Activated CD8-positive, alpha-beta memory T cell treated with anti-CD3 and anti-CD28 coated beads, Interleukin-2, amount 10 ng/mL, durations not matched to agents 7 days and 5 days (primary cell): ENCODE results near the gene REG1A. TPM values are rescaled to one million over a fixed set of nuclear protein-coding genes. Genes with fewer than 3 reads are reported as not detected.

Experiments used
- ATAC-seq: fragments of 150-1000 bp; cut with Tn5 transposase; one replicate; pipeline ENCODE4 v1.10.0; 2021; ENCODE audit warnings: moderate library complexity
- CTCF ChIA-PET: fragments of 350-600 bp; sonication (Branson Sonifier 250); formaldehyde crosslinking; loops from one replicate; lab custom pipeline; 2021; ENCODE audit warnings: antibody characterized with exemption; lab: Charles Lee
- DNase-seq: peaks from one replicate; pipeline ENCODE4 v3.0.0-alpha.2; 2020
- H3K27ac Mint-ChIP-seq: one replicate; pipeline ENCODE4 v1.8.0; 2021; ENCODE audit warnings: mild to moderate bottlenecking, mixed read lengths
- H3K27me3 Mint-ChIP-seq: one replicate; pipeline ENCODE4 v1.8.0; 2021; ENCODE audit warnings: mixed read lengths
- H3K36me3 Mint-ChIP-seq: one replicate; pipeline ENCODE4 v1.8.0; 2021; ENCODE audit warnings: mild to moderate bottlenecking, mixed read lengths
- H3K4me1 Mint-ChIP-seq: one replicate; pipeline ENCODE4 v1.8.0; 2021; ENCODE audit warnings: mixed read lengths
- H3K4me3 Mint-ChIP-seq: one replicate; pipeline ENCODE4 v1.8.0; 2021; ENCODE audit warnings: mild to moderate bottlenecking, moderate library complexity, mixed read lengths
- H3K9me3 Mint-ChIP-seq: one replicate; pipeline ENCODE4 v1.8.0; 2022; ENCODE audit warnings: low read depth, mixed read lengths
- total RNA-seq, 2 experiments: library from RNA; stranded (reverse); gene quantifications; one replicate each; pipeline ENCODE4 v1.2.3, GENCODE V29; 2021

The REG1A gene
- total RNA-seq, 2 experiments from 2014 or later = not detected

DNA sequence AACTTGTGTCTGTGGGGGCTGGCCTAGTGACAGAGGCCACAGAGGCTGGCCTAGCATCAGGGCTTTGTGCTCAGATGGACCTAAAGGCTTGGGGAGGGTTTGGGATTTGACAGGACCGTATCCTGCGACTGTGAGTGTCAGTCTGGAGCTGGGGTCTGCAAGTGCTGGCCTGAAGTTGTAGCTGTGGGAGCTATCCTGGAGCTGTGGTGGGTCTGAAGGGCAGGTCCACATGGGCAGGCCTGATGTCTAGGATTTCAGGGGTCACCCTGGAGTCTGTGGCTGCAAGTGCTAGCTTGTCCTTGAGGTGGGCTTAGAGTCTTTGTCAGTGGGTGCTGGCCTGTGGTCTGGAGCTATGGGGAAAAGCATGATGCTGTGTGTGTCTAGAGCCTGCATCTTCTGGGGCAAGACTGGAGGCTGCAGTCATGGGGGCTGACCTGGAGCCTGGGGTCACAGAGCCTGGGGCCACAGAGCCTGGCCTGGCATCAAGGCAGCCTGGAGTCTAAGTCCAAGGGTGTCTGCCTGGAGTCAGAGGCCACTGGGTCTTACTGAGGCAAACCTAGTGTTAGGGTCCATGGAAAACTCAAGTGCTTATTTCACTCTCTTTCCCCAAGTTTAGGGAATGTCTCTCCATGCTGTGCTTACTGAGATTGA, 35.7 kb downstream of the REG1A start:
- H3K9me3 Mint-ChIP-seq = peaks cover 9% of the 10 kb centered on the region
- CTCF ChIA-PET = no interaction called here
- no peaks in the 10 kb centered on the region for H3K4me1 Mint-ChIP-seq
- no peaks in the 10 kb centered on the region for H3K27me3 Mint-ChIP-seq
- H3K36me3 Mint-ChIP-seq = no peaks in the 10 kb centered on the region
- ATAC-seq (no peak), DNase-seq (no peak)
- H3K27ac Mint-ChIP-seq = no peak overlapping the region
- no peak overlapping the region for H3K4me3 Mint-ChIP-seq

DNA sequence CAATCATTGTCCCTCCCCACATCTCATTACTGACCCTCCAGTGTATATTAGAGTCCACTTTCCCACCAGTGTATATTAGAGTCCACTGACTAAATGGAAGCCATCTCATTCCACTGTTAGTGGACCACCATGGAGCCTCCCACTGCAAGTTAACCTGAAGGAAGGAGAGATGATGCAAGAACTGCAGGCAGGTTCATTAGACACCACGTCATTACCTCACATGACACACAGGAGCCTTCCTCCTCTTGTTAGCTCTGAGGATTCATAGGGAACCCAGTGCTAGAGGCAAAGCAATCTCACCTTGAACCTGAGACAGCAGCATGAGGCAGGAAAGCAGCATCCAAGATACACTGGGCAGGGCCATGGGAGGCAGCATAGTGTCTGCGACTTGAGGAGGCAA, 38.7 kb downstream of the REG1A start:
- CTCF ChIA-PET = no interaction called here
- ATAC-seq (no peak), DNase-seq (no peak)
- no peak overlapping the region for H3K4me3 Mint-ChIP-seq
- H3K27ac Mint-ChIP-seq = no peak overlapping the region
- no peaks in the 10 kb centered on the region for H3K4me1 Mint-ChIP-seq
- H3K36me3 Mint-ChIP-seq = no peaks in the 10 kb centered on the region
- H3K27me3 Mint-ChIP-seq = no peaks in the 10 kb centered on the region
- H3K9me3 Mint-ChIP-seq = peaks cover 8% of the 10 kb centered on the region

DNA sequence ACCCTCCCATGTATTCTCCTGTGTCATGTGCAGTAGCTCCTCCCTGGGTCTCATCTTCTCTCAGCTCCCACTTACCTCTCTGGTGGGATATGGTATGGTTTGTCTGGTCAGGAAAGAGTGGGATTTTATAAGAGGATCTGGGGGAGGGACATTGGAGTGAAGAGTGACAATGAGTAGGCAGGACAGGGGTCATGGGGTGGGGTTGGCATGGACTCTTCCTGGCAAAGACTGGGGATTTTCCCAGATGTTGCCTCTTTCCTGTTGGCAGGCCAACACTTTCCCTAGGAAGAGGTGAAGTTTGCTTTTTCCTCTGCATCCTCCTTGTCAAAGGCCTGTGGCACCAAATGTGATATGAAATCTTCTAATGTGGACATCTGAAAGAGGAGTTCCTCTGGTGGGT, 39.4 kb downstream of the REG1A start, which contains the start of gene REG3A:
Gene REG3A (minus strand): TSS at position 101 of the 400 bp plus-strand sequence. CDS start 348 bp downstream, outside the sequence.
- H3K27ac Mint-ChIP-seq = no peak within 1 kb of the TSS
- H3K27me3 Mint-ChIP-seq = no peaks in the 10 kb centered on the region
- no peaks in the 10 kb centered on the region for H3K36me3 Mint-ChIP-seq
- H3K4me1 Mint-ChIP-seq = no peaks in the 10 kb centered on the region
- no peak for DNase-seq
- no peak within 1 kb of the TSS for H3K4me3 Mint-ChIP-seq
- ATAC-seq = no peak
- peaks cover 6% of the 10 kb centered on the region for H3K9me3 Mint-ChIP-seq
- CTCF ChIA-PET = no interaction called here

DNA sequence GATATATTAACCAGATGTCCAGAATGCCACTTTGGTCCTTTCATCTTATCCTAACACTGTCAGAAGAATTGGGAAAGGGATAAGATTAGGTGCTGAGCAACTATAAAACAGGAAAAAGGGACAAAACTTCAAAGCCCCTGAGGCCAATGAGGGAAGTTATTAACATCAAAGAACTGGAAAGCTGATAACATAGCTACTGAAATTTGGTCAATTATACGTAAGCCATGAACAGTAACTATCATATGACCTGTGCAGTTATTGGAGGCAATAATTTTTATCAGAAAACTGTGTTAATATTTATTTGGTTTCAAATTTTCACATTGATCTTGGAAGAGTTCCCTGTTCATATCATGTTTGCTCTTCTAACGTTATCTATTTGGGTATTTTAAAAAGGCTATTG, 41.8 kb downstream of the REG1A start:
- no peak for ATAC-seq
- Mint-ChIP-seq H3K27ac (no peak overlapping the region), H3K4me3 (no peak overlapping the region), H3K4me1 (no peaks in the 10 kb centered on the region), H3K27me3 (no peaks in the 10 kb centered on the region), H3K9me3 (peaks cover 5% of the 10 kb centered on the region), H3K36me3 (no peaks in the 10 kb centered on the region)
- CTCF ChIA-PET = interaction anchor here (1.5 kb wide), 1 partner anchor 17 kb away, joined by 3 read pairs; no protein-coding TSS in a partner anchor
- DNase-seq = no peak

DNA sequence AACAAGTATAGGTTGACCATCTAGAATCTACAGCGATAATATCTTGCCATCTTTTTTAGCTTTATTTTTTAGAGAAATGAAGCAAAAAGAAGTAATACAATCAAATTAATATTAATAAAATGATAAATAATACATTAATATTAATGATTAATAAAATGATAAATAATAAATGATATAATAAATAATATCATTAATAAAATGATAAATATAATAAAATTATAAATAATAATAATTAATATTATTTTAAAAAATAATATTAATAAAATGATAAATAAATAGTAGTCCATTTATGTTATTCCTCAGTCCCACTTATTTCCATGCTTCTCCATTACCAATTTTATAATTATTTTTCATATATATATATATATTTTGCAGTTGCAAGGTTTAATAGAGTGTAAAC, 42.5 kb downstream of the REG1A start:
- Mint-ChIP-seq H3K27ac (no peak overlapping the region), H3K9me3 (peaks cover 5% of the 10 kb centered on the region), H3K4me3 (no peak overlapping the region), H3K4me1 (no peaks in the 10 kb centered on the region), H3K27me3 (no peaks in the 10 kb centered on the region), H3K36me3 (no peaks in the 10 kb centered on the region)
- DNase-seq (no peak), ATAC-seq (no peak)
- CTCF ChIA-PET = no interaction called here

DNA sequence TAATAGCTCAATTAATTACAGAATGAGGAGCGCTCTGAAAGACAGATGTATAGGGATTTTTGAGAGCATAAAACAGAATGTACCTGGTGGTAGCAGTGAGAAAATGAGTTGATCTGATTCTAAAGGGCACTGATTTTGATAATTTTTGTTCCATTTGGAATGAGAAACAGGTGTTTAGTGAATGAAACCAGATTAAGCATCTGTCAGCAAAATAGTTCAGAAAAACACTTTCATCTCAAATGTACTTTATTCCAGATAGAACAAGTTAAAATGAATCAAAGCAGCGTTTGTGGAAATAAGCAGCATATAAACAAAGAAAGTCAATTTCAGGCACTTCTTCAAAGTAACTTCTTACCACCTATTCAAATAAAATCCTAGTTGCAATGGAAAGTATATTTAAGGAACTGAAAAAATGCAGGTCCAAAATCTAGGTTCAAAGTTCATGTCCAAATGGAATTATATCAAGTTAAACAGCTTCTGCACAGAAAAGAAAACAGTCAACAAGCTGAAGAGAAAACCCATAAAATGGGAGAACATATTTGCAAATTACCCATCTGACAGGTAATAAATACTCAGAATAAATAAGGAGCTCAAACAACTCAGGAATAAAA, 51.2 kb downstream of the REG1A start:
- Mint-ChIP-seq H3K36me3 (no peaks in the 10 kb centered on the region), H3K4me3 (no peak overlapping the region), H3K4me1 (no peaks in the 10 kb centered on the region), H3K27me3 (no peaks in the 10 kb centered on the region), H3K9me3 (peaks cover 9% of the 10 kb centered on the region), H3K27ac (no peak overlapping the region)
- CTCF ChIA-PET = no interaction called here
- DNase-seq = no peak
- ATAC-seq = no peak

Other genes with a start within 250 kb of the REG1A start
- gene REG3G, start 94.8 kb upstream of the REG1A start, total RNA-seq = not detected
- not detected for gene REG1B, start 32.5 kb upstream of the REG1A start, total RNA-seq
- not detected for gene REG3A, start 39.3 kb downstream of the REG1A start, total RNA-seq